ENCODE measurements around the gene PAPPA2. TPM values are rescaled to one million over a fixed set of nuclear protein-coding genes. Genes with fewer than 3 reads are reported as not detected.

The PAPPA2 gene
- total RNA-seq, 2 experiments from 2014 or later, result 0.19 TPM; not detected in 1

GRCh38 chr1:176542352-176542751, 79.4 kb downstream of the PAPPA2 start:
- no TSS peak for BruUV-seq (replicated peaks)
- Histone ChIP-seq H3K4me3 (ENCODE audit: low read depth, low read length, poor library complexity, severe bottlenecking) (no peak overlapping the region), H2AFZ (ENCODE audit: low read length) (no peak overlapping the region), H4K20me1 (ENCODE audit: insufficient read depth, low read length) (no peaks in the 10 kb centered on the region), H3K27ac (ENCODE audit: low read depth, low read length, poor library complexity, severe bottlenecking) (no peak overlapping the region), H3K4me1 (ENCODE audit: insufficient read depth, low read length, poor library complexity, severe bottlenecking) (no peaks in the 10 kb centered on the region), H3K9me3 (ENCODE audit: low read length) (no peaks in the 10 kb centered on the region), H3K36me3 (ENCODE audit: insufficient read depth, low read length) (no peaks in the 10 kb centered on the region), H3K9me2 (ENCODE audit: insufficient read depth, low read length) (no peaks in the 10 kb centered on the region), H3K4me2 (ENCODE audit: low read length) (no peak overlapping the region), H3K79me2 (ENCODE audit: insufficient read depth, low read depth, low read length) (no peaks in the 10 kb centered on the region)
- CTCF ChIA-PET (ENCODE audit: unreplicated experiment), result no interaction called here
- POLR2A ChIA-PET, result no interaction called here
- DNase-seq (ENCODE audit: low spot score), result no peak
- intact Hi-C loops (cut with micrococcal nuclease; ENCODE audit: unreplicated experiment), result no loop called here
- no peak for TF ChIP-seq EZH2phosphoT487 (IDR thresholded peaks at IDR 0.05; ENCODE audit: borderline replicate concordance, low read depth, low read length)
- TF ChIP-seq, protein P1, sequence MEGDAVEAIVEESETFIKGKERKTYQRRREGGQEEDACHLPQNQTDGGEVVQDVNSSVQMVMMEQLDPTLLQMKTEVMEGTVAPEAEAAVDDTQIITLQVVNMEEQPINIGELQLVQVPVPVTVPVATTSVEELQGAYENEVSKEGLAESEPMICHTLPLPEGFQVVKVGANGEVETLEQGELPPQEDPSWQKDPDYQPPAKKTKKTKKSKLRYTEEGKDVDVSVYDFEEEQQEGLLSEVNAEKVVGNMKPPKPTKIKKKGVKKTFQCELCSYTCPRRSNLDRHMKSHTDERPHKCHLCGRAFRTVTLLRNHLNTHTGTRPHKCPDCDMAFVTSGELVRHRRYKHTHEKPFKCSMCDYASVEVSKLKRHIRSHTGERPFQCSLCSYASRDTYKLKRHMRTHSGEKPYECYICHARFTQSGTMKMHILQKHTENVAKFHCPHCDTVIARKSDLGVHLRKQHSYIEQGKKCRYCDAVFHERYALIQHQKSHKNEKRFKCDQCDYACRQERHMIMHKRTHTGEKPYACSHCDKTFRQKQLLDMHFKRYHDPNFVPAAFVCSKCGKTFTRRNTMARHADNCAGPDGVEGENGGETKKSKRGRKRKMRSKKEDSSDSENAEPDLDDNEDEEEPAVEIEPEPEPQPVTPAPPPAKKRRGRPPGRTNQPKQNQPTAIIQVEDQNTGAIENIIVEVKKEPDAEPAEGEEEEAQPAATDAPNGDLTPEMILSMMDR (conservative IDR thresholded peaks at IDR 0.05; ENCODE audit: low read length), result no peak

DNA sequence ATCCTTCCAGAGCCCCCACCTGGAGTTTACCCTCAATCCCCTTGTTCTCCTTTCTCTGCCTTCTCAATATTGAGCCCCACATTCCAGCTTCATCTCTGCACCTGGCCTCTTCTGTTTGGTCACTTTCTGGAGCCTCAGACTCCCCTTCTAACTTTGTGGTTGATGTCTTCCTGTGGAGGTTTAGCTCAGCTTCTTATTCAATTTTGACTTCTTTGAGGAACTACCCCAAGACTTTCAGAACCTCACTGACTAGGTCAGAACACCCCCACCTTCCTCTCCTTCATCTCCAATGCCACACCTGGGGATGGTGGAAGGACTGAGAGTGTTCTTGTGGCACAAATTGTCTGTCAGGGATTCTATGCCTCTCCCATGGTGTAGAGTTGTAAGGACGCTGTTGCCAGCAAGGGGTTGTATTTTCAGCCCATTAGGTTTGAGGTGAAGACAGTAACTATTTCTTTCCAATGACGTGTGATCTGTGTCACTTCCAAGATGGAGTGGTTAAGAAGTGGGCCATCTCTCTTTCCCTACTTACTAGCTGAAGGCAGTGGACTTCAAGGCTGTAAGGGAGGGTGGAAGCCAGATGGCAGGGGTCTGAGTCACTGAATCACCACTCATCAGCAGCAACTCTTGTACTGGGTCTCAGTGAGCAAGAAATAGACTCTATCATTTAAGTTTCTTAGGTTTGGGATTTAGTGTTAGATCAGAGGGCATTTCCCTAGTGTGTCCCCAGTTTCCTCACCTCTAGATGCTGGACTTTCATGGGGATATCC, 80.6 kb downstream of the PAPPA2 start:
- CTCF ChIA-PET (ENCODE audit: unreplicated experiment), result no interaction called here
- no TSS peak for BruUV-seq (replicated peaks)
- Histone ChIP-seq H3K4me3 (ENCODE audit: low read depth, low read length, poor library complexity, severe bottlenecking) (no peak overlapping the region), H3K79me2 (ENCODE audit: insufficient read depth, low read depth, low read length) (no peaks in the 10 kb centered on the region), H3K36me3 (ENCODE audit: insufficient read depth, low read length) (no peaks in the 10 kb centered on the region), H4K20me1 (ENCODE audit: insufficient read depth, low read length) (no peaks in the 10 kb centered on the region), H2AFZ (ENCODE audit: low read length) (no peak overlapping the region), H3K9me3 (ENCODE audit: low read length) (no peaks in the 10 kb centered on the region), H3K9me2 (ENCODE audit: insufficient read depth, low read length) (no peaks in the 10 kb centered on the region), H3K27ac (ENCODE audit: low read depth, low read length, poor library complexity, severe bottlenecking) (no peak overlapping the region), H3K4me1 (ENCODE audit: insufficient read depth, low read length, poor library complexity, severe bottlenecking) (no peaks in the 10 kb centered on the region), H3K4me2 (ENCODE audit: low read length) (no peak overlapping the region)
- DNase-seq (ENCODE audit: low spot score), result no peak
- POLR2A ChIA-PET, result no interaction called here
- intact Hi-C loops (cut with micrococcal nuclease; ENCODE audit: unreplicated experiment), result no loop called here
- TF ChIP-seq, protein P1 (conservative IDR thresholded peaks at IDR 0.05; ENCODE audit: low read length), result no peak
- no peak for TF ChIP-seq EZH2phosphoT487 (IDR thresholded peaks at IDR 0.05; ENCODE audit: borderline replicate concordance, low read depth, low read length)

DNA sequence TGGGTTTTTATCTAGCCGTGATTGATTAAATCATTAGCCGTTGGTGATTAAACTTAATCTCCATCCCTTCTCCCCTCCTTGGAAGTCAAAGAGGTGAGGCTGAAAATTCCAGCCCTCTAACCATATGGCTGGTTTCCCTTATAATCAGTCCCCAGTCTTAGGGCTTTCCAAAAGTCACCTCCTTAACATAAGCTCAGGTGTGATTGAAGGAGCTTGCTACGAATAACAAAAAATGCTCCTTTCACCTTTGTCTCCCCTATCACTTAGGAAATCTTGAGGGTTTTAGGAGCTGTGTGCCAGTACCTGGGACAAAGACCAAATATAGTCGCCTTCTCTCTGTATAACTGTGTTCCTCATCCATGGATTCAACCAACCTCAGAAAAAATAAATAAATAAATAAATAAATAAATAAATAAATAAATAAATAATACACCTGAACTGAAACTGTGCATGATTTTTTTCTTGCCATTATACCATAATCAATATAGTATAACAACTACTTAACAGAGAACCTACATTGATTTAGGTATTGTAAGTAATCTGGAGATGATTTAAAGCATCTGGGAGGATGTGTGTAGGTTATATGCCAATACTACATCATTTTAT, 82.2 kb downstream of the PAPPA2 start:
- Histone ChIP-seq H3K9me2 (ENCODE audit: insufficient read depth, low read length) (no peaks in the 10 kb centered on the region), H2AFZ (ENCODE audit: low read length) (no peak overlapping the region), H3K9me3 (ENCODE audit: low read length) (no peaks in the 10 kb centered on the region), H3K4me2 (ENCODE audit: low read length) (no peak overlapping the region), H3K79me2 (ENCODE audit: insufficient read depth, low read depth, low read length) (no peaks in the 10 kb centered on the region), H3K4me3 (ENCODE audit: low read depth, low read length, poor library complexity, severe bottlenecking) (no peak overlapping the region), H3K4me1 (ENCODE audit: insufficient read depth, low read length, poor library complexity, severe bottlenecking) (no peaks in the 10 kb centered on the region), H4K20me1 (ENCODE audit: insufficient read depth, low read length) (no peaks in the 10 kb centered on the region), H3K27ac (ENCODE audit: low read depth, low read length, poor library complexity, severe bottlenecking) (no peak overlapping the region), H3K36me3 (ENCODE audit: insufficient read depth, low read length) (no peaks in the 10 kb centered on the region)
- no peak for DNase-seq (ENCODE audit: low spot score)
- ChIA-PET POLR2A (no interaction called here), CTCF (ENCODE audit: unreplicated experiment) (no interaction called here)
- TF ChIP-seq EZH2phosphoT487 (IDR thresholded peaks at IDR 0.05; ENCODE audit: borderline replicate concordance, low read depth, low read length), result no peak
- TF ChIP-seq, protein P1 (conservative IDR thresholded peaks at IDR 0.05; ENCODE audit: low read length), result no peak
- BruUV-seq (replicated peaks), result no TSS peak
- intact Hi-C loops (cut with micrococcal nuclease; ENCODE audit: unreplicated experiment), result no loop called here

Measured in OCI-LY7 (cell line).